NCI-H524 treated with DMSO at 0.1 percent for 48 hours (cell line): ENCODE results near the gene CERS6.
A peak's percentile ranks its signal among the peaks of the same experiment; 100 is the strongest.
"Not testable (repeated sequence)": the region's sequence is repeated elsewhere in the genome, so short reads cannot be mapped to it uniquely, and the experiment has no call there.

Experiments used
- DNase-seq: peaks from one replicate; lab custom pipeline; 2025; lab: John Stamatoyannopoulos, UW

The CERS6 gene

DNA sequence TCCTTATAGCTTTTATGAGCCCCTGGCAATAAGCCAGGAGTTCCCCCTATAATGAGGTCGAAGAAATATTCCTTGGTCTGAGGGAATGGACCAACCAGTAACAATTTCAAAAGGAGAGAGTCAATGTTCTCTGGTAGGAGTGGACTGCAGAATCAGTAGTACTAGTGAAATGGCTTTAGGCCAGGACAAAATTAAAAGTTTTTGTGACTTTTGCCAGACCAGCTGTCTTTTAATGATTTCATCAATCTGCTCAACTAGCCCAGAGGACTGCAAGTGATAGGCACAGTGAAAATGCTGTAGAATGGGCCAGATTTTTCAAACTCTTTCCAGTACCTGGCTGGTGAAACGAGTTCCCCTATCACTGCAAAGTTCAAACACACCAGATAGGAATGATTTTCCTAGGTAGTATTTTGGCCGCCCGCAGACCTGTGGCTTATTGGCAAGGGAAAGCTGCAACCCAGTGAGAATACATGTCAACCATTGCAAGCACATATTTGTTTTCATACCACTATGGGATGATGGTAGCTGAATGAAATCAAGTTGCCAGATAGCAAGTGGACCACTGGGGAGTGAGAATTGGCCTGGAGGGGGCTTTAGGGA is 45.5 kb downstream of the CERS6 start:
- DNase-seq, result no peak

DNA sequence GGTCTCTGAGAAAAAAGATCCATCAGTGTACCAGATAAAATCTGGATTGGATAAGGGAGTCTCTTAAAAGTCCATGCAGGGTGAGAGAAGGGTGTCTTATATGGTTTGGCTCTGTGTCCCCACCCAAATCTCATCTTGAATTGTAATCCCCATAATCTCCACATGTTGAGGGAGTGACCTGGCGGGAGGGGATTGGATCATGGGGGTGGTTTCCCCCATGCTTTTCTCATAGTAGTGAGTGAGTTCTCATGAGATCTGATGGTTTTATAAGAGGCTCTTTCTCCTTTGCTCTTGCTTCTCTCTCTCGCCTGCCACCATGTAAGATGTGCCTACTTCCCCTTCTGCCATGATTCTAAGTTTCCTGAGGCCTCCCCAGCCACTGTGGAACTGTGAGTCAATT is 46.8 kb downstream of the CERS6 start:
- not testable (repeated sequence) for DNase-seq

DNA sequence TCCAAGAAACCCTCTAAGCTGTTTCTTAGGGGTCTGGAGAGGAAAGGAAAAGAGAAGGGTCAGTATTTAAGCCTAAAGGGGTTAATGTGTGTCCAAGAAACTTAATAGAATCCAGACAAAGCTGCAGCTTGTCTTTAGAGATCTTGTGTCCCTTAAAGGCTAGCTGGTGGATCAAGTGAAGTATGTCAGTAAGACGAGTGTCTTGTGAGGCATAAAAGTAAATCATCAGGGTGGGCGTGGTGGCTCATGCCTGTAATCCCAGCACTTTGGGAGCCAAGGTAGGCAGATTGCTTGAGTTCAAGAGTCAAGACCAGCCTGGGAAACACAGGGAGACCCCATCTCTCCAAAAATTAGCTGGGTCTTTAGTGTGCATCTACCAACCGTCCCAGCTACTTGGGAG is 47.8 kb downstream of the CERS6 start:
- DNase-seq, result no peak

DNA sequence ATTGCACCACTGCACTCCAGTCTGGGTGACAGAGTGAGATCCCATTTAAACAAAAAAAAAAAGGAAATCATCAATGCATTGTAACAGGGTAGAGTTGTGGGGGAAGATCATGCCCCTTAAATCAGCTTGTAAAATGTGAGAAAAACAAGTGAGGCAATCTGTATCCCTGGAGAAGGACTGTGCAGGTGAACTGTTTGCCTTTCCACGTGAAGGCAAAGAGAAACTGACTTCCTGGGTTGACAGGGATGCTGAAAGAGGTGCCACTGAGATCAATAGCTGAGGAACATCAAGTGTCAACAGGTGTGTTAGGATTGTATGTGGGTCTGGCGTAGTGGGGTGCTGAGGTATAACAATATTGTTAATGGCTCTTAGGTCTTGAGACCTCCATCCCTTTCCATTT is 48.3 kb downstream of the CERS6 start:
- no peak for DNase-seq

DNA sequence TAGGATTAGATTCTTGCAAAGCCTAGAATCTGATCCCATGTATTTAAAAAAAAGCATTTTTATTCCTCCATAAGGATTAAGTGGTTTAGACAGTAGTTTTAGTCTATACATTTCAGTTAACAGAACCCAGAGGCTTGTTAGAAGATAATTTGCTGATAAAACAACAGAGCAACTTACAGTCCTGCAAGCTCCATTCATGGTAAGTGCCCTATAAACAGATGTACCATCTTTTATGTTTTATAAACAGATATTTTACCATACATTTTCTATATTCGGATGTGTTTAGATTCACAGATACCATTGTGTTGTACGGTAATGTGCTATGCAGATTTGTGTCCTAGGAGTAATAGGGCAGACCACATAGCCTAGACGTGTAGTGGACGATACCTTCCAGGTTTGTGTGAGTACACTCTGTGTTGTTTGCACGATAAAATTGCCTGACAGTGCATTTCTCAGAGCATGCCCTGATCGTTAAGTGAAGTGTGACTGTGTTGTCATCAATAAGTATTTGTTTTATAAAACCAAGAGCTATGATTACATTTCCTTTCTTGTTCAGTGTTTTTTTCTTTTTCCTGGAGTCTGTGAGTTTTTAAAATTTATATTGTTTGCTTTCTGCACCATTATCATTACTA is 54.2 kb downstream of the CERS6 start:
- no peak for DNase-seq

DNA sequence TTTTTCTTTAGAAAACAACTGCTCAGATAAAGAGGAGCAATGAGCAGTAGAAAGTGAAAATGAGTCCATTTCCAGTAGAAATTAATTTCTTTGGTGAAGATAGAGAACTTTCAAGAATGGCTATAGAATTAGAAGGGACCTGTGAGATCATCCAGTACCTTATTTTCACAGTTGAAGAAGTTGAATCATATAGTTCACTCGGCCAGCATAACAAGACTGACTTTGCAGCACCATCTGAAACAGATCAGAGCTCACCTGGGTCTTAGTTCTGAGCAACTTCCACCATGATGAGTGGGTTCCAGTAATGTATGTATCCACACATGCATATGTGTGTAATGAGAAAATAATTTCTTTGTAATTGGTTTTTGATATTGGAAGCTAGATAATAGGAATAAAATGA is 58.6 kb downstream of the CERS6 start:
- DNase-seq, result no peak

DNA sequence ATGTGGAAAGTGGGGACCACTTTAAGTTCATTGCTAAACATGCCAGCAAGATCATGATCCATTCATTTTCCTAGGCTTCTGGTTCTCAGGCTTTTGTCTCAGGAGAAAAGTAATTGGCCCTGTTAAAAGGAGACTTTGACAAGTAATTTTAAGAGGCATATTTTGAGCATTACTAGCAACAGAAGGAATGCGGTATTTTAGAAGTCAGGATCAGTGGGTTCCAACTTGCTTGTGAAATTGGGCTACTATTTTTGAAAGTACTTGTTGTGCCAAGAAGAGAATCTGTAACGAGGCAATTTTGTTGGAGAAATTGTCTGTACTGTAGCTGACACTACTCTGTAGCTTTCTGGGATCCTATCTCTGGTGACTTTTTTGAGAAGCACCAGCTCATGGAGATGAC is 59.4 kb downstream of the CERS6 start:
- no peak for DNase-seq

DNA sequence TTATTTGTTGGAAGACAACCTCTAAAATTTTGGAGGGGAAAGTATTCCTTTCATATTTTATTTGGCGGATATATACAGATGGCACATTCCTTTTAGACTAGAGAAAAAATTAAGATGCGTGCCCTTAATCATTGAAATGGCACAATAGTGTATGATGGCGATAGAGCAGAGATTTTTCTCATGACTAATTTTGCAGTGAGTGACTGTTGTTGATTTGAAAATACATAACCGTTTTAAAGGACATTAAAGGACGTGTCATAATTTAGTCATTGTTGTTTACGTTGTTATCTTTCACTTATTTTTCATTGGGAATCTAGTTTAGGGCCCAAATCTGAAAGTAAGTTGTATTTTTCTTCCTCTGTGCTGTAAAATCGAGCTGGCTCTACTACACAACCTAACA is 61.7 kb downstream of the CERS6 start:
- no peak for DNase-seq

DNA sequence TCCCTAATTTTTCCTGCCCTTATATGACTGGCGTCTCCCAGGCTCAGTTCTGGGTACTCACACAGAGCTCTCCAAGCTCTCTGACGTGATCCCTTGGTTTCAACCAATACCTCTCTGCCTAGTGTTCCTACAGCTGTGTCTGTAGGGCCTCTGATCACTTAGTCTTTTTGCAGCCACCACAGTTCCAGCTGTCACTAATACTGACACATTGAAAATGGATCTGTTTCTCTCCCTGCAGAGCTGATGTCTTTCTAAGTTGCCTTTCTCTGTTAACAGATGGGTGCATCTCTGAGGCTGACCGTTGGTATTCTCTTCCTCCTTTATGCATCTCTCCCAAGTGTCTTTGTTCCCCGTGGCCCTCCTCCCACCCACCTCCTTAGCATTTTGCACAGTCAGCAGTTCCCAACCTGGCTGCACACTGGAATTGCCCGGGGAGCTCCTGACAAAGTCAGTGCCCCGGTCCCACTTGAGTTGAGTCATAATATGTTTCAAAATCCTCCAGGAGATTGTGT is 62.5 kb downstream of the CERS6 start:
- peak; percentile 89 for DNase-seq

DNA sequence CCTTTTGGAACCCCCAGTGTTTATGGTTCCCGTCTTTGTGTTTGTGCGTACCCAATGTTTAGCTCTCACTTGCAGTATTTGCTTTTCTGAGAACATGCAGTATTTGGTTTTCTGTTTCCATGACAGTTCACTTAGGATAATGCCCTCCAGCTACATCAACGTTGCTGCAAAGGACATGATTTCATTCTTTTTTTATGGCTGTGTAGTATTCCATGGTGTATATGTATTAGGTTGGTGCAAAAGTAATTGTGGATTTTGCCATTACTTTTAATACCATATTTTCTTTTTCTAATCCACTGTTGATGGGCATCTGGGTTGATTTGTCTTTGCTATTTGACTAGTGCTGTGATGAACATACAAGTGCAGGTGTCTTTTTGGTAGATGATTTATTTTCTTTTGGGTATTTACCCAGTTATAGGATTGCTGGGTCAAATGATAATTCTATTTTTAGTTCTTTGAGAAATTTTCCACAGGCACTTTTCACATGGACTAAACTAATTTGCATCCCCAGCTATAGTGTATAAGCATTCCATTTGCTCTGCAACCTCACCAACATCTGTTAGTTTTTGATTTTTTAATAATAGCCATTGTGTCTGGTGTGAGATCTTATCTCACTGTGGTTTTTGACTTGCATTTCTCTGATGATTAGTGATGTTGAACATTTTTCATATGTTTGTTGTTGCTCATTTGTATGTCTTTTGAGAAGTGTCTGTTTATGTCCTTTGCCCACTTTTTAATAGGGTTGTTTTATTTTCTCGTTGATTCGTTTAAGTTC is 63.6 kb downstream of the CERS6 start:
- no peak for DNase-seq

DNA sequence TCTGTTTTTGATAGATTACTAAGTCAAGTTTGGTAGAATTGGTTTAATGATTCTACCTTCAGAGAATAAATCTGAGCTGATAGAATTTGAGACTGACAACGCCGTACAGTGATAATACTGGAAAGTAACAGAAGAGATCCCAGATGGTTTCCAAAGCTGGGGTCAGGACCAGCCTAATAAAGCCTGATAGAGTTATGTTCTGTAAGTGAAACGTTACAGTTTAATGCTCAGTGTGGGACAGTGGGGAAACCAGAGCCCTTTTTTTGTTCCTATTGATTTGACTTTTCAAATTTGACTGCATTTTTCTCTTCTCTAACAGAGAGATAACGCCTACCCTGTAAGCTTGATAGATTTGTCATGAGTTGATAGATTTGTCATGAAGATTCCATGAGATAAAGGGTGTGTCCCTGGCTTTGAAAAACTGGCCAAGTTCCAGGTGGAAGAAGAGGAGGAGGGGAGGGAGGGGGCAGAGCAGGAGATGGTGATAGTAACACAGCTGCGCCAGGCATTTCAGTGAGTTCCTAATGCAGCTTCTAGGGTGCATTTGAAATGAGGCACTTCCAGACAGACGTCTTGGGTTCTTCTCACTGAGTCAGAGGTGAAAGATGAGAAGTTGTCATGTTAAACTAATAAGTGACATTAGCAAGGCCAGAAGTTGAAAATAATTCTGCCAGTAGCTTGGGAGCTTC is 65.1 kb downstream of the CERS6 start:
- peak; percentile 67 for DNase-seq

DNA sequence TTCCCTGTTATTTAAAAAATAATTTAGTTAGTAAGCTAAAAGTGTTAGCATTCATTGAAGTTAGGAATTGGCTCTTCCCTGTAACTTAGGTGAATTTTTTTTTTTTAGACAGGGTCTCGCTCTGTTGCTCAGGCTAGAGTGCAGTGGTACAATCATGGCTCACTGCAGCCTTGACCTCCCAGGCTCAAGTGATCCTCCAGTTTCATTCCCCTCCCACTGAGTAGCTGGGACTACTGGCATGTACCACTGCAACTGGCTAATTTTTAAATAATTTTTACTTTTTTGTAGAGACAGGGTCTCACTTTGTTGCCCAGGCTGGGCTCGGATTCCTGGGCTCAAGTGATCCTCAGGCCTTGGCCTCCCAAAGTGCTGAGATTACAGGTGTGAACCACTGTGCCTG is 66.4 kb downstream of the CERS6 start:
- no peak for DNase-seq

DNA sequence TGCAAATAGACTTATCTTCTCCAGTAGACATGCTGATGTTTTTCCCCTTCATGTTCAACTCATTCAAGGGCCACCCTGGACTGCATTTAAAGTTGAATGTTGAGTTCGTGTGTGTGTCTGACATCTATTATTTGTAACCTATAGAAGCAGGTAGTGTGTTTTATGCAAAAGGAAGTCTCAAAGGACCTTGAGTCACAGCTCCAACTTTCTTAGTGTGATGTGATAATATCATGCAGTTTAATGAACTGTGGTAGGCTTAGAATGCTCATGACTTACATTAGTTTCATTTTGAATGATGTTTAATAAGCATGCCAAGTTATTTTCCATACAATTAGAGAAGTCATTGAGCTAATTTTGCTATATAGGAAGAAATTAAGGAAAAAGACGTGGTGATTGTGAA is 67.9 kb downstream of the CERS6 start:
- DNase-seq, result no peak

DNA sequence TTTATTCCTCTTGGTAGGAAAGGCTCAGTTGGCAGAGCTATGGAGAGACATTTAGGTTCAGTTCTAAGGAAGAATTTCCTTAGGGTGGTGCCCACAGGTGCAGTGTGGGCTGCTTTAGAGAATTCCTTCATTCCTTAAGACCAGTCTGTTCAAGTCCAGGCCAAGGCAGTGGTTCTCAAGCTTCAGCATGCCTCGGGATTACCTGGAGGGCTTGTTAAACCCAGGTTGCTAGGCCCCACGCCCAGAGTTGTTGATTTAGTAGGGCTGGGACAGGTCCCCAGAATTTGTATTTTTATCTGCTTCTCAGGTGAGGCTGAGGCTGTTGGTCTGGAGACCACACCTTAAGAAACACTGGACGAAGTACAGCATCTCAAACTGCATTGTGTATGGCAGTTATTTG is 68.9 kb downstream of the CERS6 start:
- no peak for DNase-seq

DNA sequence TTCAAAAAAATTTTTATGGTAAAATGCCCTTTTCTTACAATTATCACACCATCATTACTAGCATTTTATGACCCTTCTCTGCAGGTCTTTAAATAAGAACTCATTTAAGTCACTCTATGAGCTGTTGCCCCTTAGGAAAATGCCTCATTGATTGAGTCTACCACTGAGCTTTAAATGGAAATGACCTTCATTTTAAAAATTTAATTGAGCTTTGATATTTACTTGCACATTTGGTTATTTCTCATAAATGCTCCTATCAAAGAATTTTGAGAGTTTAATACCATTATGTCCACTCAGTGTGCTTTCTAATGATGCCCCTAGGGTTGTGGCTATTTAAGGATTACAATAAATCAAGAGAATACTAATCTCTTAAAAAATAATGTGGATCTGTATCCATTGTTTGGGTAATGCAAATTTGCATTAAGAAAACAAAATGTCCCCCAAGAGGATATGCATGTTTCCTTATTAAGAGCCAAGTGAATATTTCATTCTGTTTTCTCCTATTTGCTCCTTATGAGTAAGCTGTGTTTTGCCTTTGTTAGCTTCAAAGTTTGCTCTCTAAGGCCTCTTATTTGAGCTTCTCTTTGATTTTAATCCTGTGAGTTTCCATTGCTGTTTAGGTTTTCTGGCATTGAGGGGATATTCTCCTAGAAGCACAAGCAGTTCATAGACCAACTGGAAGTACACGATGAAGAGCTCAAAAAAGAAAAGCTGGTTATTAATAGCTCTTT is 69.8 kb downstream of the CERS6 start:
- no peak for DNase-seq

DNA sequence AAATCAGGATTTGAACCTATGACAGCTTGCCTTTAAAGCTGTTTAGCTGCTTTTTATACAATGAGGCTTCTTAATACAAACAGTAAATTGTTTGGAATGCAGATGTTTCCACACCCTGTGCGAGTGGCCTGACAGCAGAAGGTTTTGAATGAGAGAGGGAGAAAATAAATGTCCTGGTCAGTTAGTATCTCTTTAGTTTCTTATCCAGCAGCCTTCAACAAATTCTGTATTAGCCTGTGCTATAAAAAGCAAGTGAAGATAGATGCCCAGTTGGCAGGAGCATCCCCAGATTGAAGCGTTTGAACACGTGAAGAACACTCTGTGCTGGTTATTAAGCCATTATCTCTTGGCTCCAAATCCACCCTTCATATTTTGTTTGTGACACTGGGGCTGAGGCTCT is 70.6 kb downstream of the CERS6 start:
- DNase-seq, result no peak

DNA sequence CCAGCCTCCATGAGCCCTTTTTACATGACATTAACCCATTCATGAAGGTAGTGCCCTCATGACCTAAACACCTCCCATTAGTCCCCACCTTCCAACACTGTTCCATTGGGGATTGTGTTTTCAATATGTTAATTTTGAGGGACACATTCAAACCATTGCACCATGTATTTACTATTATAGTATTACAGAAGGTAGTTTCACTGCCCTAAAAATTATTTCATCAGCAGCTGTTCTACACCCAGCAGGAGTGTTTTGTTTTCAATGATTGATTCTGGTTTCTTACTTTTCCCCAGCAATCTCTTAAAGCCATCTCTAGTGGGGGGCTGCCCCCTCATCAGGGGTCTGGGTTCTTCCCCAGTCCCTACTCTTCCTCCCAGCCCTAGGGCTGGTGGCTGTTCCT is 71.9 kb downstream of the CERS6 start:
- DNase-seq, result no peak

DNA sequence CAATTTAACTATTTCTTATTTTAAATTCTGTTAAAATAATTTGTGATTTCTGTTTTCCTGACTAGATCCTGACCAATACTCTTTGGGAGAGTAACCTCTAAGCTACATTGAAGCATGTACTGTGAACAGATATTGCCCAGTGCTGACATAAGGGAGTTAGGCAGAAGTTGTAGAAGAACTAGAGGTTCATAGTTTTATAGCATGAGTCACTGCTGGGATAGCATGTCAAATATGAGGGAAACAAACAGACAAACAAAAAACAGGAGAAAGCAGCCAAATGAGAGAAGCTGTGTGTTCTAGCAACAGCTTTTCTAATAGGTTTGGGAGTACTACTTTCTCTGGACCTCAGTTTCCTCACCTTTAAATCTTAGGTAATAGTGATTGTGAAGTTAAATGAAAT is 72.4 kb downstream of the CERS6 start:
- no peak for DNase-seq

DNA sequence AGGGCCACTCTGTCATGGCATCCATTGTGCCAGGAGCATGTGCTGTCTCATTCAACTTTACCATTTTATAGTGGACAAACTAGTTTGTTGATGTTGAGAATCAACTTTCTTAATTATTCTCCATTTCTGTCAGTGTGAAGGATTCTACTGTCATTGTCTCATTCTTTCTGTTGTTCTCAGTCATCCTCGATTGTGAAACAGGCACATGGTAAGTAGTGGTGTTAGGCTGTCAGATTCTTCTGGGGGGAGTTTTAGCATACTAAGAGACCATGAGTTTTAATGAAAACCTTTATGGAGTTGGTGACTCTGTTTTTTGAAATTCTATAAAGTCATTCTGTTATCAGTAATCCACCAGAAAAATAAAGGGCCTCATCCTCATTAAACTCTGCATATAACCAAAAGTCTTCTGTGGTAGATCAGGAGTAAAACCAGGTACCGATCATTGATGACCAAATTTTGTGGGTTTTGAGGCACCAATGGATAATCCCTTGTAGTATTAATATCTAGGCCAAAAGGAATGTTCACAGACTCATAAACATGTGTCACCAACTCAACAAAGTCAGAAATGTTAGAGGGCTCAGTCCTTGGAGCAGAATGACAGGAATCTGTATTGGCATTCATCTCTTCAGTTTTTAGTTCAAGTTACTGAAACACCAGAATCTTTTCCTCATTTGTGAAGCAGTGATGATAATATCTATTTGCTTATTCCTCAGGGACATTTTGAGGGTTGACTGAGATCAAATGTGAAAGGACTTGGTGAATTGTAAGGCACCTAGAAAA is 73.2 kb downstream of the CERS6 start:
- no peak for DNase-seq

DNA sequence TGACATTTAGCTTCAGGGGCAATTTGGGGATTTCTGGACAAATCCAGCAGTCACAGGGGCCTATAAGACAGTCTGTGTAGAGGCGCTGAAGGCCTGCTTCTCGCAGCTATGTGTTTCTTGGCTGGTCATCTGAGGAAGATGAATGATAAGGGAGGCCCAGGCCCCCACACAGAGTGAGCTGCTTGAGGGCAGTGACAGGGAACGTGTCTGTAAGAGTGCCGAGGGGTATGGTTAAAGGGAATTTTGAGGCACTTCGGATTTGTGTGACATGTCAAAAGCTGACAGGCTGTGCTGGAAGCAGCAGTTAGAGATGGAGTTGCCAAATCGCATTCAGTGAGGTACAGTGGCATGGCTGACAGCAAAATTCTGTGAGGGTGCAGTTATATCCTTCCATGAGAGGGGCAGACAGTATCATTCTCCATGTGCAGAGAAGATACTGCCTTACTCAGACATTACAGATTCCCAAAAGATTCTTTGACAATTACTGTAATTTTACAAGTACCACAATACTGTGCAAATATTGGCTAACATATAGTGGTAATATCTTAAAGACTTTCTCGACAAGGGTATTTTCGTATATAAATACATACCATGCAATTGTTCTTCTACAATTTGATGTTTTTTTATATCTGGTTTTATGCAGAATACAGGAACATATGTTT is 74.0 kb downstream of the CERS6 start:
- DNase-seq, result no peak
